ENCODE results near the gene GPR137.

DNA sequence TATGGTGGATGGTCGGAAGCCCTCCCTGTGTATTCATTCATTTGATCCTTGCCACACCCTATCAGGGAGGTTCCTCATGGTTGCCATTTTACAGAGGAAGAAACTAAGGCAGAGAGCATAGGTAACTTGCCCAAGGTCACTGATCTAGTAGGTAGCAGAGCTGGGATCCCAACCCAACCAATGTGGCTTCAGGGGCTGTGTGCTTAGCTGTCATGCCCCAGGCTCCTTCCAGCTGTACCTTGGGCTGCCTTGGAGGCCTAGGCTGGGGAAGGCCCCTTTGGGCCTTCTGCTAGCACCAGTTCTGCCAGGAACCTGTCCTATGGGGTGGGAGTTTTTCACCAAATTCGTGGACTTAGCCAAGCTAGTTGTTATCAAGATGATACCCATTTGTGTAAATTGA is 9.8 kb upstream of the GPR137 start:
- no peak for TF ChIP-seq POLR2A (IDR thresholded peaks at IDR 0.05; ENCODE audit: low read depth, low read length)
- no peak for TF ChIP-seq SPI1 (IDR thresholded peaks at IDR 0.05; ENCODE audit: low read depth, low read length)
- TF ChIP-seq POLR2AphosphoS5 (IDR thresholded peaks at IDR 0.05; ENCODE audit: low read depth, low read length): no peak
